ENCODE data around the gene KCNJ11. TPM values are rescaled to one million over a fixed set of nuclear protein-coding genes. Genes with fewer than 3 reads are reported as not detected.

Gene KCNJ11
- total and polyA plus RNA-seq, 10 of the 15 experiments (the other 5 are each of a cell fraction or from before 2014, with no cell fraction given): 0.06 to 0.56 (median 0.21) TPM; not detected in 6

GRCh38 chr11:17405232-17406005 lies 17.0 kb upstream of the KCNJ11 start (continued):
- TF ChIP-seq ZBTB4 (CRISPR knock-in tag; IDR thresholded peaks at IDR 0.05) (no peak), SIX5 (IDR thresholded peaks at IDR 0.05; ENCODE audit: low read depth, low read length, severe bottlenecking) (no peak)

GRCh38 chr11:17403980-17404759 lies 15.7 kb upstream of the KCNJ11 start:
- no peak overlapping the region for H3K4me2 ChIP-seq (ENCODE audit: control insufficient read depth, insufficient read depth)
- POLR2A ChIA-PET: no interaction called here
- DNase-seq (ENCODE audit: low read depth, low spot score) (no peak), ATAC-seq (no peak), FAIRE-seq (no peak)
- no peaks in the 10 kb centered on the region for H4K20me1 ChIP-seq (ENCODE audit: control insufficient read depth, insufficient read depth)
- H3K4me1 ChIP-seq (ENCODE audit: control insufficient read depth, insufficient read depth, low read length): peaks cover 9% of the 10 kb centered on the region
- H3K4me3 ChIP-seq: no peak overlapping the region
- intact Hi-C loops (cut with micrococcal nuclease; ENCODE audit: unreplicated experiment): no loop called here
- H3K9ac ChIP-seq (ENCODE audit: control insufficient read depth, insufficient read depth, low read length): no peak overlapping the region
- H3K79me2 ChIP-seq (ENCODE audit: control insufficient read depth, insufficient read depth, low read length): no peaks in the 10 kb centered on the region
- BruUV-seq (replicated peaks): no TSS peak
- no peak overlapping the region for H3K27ac ChIP-seq (ENCODE audit: control insufficient read depth, insufficient read depth)
- SMC1A ChIA-PET (ENCODE audit: uncharacterized antibody, unreplicated experiment): no interaction called here
- CTCF ChIA-PET: no interaction called here
- no peak overlapping the region for H2AFZ ChIP-seq (ENCODE audit: control insufficient read depth, low read depth, low read length)
- in situ Hi-C loops (cut with MboI): no loop called here
- no peaks in the 10 kb centered on the region for H3K9me3 ChIP-seq (replicated peaks; ENCODE audit: control insufficient read depth, insufficient read depth, low read length)
- RAD21 ChIA-PET (ENCODE audit: unreplicated experiment): no interaction called here
- H3K36me3 ChIP-seq (ENCODE audit: control insufficient read depth in 2 of 2, insufficient read depth in 2 of 2, low read length in 1 of 2): no peaks in the 10 kb centered on the region
- H3K27me3 ChIP-seq (replicated peaks in 1 of 2; ENCODE audit: control insufficient read depth in 2 of 2, insufficient read depth in 2 of 2, low read length in 1 of 2): no peaks in the 10 kb centered on the region
- WGBS (ENCODE audit: insufficient coverage, insufficient replicate concordance, low lambda C conversion rate, missing lambda C conversion rate): 44% methylated on average over 18 of the region's 18 CpGs
- TF ChIP-seq CHD1 (IDR thresholded peaks at IDR 0.05; ENCODE audit: low read depth, low read length) (no peak), ZBTB4 (CRISPR knock-in tag; IDR thresholded peaks at IDR 0.05) (no peak), MYC (IDR thresholded peaks at IDR 0.05; ENCODE audit: insufficient read depth, insufficient read length, insufficient replicate concordance, low read length, severe bottlenecking) (no peak), MAX (IDR thresholded peaks at IDR 0.05; ENCODE audit: low read depth, low read length) (no peak), IRF5 (IDR thresholded peaks at IDR 0.05; ENCODE audit: borderline replicate concordance) (no peak), TCF3 (IDR thresholded peaks at IDR 0.05; ENCODE audit: borderline replicate concordance, insufficient read depth, low read depth, low read length) (no peak), CHD4 (IDR thresholded peaks at IDR 0.05) (no peak), BCL3 (IDR thresholded peaks at IDR 0.05; ENCODE audit: borderline replicate concordance, insufficient read depth, low read depth, low read length, poor library complexity, severe bottlenecking) (no peak)
